ENCODE results near the gene SLC19A1.

SLC19A1 gene

DNA sequence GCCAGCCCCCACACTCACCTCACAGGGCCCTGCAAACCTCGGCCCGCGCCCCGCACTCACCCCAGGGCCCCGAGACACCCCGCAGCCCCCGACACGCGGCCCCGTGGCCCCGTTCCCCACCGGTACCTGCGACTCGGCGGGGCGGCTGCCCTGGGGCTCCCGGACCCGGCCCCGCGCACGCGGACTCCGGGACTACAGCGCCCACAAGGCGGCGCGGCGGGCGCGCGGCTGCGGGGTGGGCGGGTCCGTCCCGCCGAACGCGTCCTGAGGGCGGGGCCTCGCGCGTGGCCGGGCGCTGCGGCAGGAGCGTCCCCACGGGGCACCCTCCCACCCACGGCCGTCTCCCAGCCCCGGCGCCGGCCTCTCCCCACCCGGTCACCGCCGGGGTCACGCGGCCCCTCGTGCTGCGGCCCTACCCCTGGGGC is at the start of gene SLC19A1:
Gene SLC19A1 (minus strand): TSS at position 199 of the 425 bp plus-strand sequence. CDS start 4,481 bp downstream, outside the sequence.
- Histone ChIP-seq H3K9ac (ENCODE audit: low read length) (peak within 1 kb of the TSS; percentile 65), H3K27ac (ENCODE audit: low read length) (no peak within 1 kb of the TSS)

GRCh38 chr21:45591619-45592207 is 49.5 kb upstream of the SLC19A1 start:
- Histone ChIP-seq H3K4me1 (ENCODE audit: control insufficient read depth, low read depth, low read length) (no peaks in the 10 kb centered on the region), H3K27ac (ENCODE audit: low read length) (no peak overlapping the region), H3K27me3 (ENCODE audit: control insufficient read depth, insufficient read depth, low read length) (peaks cover 16% of the 10 kb centered on the region), H3K9me3 (ENCODE audit: control insufficient read depth, low read depth, low read length) (peaks cover 4% of the 10 kb centered on the region), H3K9ac (ENCODE audit: low read length) (no peak overlapping the region), H3K36me3 (ENCODE audit: control insufficient read depth, low read depth, low read length) (no peaks in the 10 kb centered on the region), H3K4me3 (ENCODE audit: low read length) (no peak overlapping the region)

More for the DNA sequence above, at the start of gene SLC19A1:
- Histone ChIP-seq H3K27me3 (ENCODE audit: control insufficient read depth, insufficient read depth, low read length) (no peaks in the 10 kb centered on the region), H3K36me3 (ENCODE audit: control insufficient read depth, low read depth, low read length) (no peaks in the 10 kb centered on the region), H3K4me1 (ENCODE audit: control insufficient read depth, low read depth, low read length) (no peaks in the 10 kb centered on the region), H3K9me3 (ENCODE audit: control insufficient read depth, low read depth, low read length) (no peaks in the 10 kb centered on the region), H3K4me3 (ENCODE audit: low read length) (peak within 1 kb of the TSS; percentile 75)

DNA sequence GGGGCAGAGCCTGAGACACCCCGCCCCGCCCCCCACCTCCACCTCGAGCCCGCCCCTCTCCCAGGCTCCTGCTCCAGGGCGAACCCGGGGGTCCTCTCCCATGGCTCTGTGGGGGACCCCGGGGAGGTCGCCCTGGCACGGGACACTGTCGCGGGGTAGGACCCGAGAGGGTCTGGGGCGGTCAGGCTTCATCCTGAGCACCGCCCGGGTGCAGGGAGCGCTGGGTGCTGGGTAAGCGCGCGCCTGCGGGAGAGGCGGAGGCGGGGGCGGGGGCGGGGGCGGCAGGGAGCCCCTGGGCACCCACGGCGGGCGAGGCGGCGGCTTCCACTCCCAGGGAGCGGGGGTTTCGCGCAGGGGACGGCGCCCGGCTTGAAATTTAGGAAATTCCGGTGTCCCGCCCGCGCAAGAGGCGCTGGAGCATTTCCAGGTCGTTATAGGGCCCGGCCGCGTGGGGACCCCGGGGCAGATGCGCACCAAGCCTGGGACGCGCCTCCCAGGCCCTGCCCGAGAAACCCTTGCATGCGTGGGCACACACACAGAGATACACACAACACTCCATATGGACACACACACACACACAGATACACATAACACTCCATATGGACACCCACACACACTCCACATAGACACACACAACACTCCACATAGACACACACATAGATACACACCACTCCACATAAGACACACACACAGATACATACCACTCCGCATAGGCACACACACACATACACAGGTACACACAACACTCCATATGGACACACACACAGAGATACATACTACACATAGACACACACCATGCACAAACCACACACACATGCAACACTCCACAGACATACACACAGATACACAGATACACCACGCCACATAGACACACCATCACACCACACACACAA is 48.7 kb upstream of the SLC19A1 start:
- Histone ChIP-seq H3K4me1 (ENCODE audit: control insufficient read depth, low read depth, low read length) (no peaks in the 10 kb centered on the region), H3K4me3 (ENCODE audit: low read length) (no peak overlapping the region), H3K27ac (ENCODE audit: low read length) (no peak overlapping the region), H3K9me3 (ENCODE audit: control insufficient read depth, low read depth, low read length) (peaks cover 4% of the 10 kb centered on the region), H3K36me3 (ENCODE audit: control insufficient read depth, low read depth, low read length) (no peaks in the 10 kb centered on the region), H3K27me3 (ENCODE audit: control insufficient read depth, insufficient read depth, low read length) (peaks cover 16% of the 10 kb centered on the region), H3K9ac (ENCODE audit: low read length) (no peak overlapping the region)

- Histone ChIP-seq H3K4me3 (ENCODE audit: low read length) (peak overlapping the region; percentile 36), H3K4me1 (ENCODE audit: control insufficient read depth, low read depth, low read length) (no peaks in the 10 kb centered on the region), H3K27me3 (ENCODE audit: control insufficient read depth, insufficient read depth, low read length) (peaks cover 16% of the 10 kb centered on the region), H3K9me3 (ENCODE audit: control insufficient read depth, low read depth, low read length) (peaks cover 4% of the 10 kb centered on the region), H3K36me3 (ENCODE audit: control insufficient read depth, low read depth, low read length) (no peaks in the 10 kb centered on the region), H3K27ac (ENCODE audit: low read length) (no peak overlapping the region), H3K9ac (ENCODE audit: low read length) (no peak overlapping the region)
Observed at GRCh38 chr21:45590246-45590725, 48.0 kb upstream of the SLC19A1 start.

DNA sequence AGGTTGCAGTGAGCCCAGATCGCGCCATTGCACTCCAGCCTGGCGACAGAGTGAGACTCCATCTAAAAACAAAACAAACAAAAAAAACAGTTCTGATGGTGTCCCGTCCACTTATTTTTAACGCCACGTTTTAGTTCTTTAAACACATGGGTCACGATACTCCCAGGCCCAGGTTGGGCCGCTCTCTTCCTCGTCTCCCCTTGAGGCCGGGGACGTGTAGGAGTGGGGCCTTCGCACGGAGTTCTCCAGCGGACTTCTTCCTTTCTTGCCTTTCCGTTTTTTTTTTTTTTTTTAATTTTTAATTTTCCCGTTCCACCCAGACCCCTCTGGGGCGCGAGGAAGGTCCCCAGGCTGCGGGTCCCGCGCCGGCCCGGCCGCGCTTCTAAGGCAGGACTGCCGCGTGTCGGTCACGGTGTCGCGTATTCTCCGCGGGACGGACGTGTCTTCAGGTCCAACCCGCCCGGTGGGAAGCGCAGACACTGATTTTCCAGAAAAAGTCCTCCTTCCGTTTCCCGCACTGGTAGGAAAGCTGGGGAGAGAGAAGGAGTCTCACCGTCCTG is 47.5 kb upstream of the SLC19A1 start:
- Histone ChIP-seq H3K9me3 (ENCODE audit: control insufficient read depth, low read depth, low read length) (peaks cover 4% of the 10 kb centered on the region), H3K27ac (ENCODE audit: low read length) (no peak overlapping the region), H3K27me3 (ENCODE audit: control insufficient read depth, insufficient read depth, low read length) (peaks cover 16% of the 10 kb centered on the region), H3K36me3 (ENCODE audit: control insufficient read depth, low read depth, low read length) (no peaks in the 10 kb centered on the region), H3K9ac (ENCODE audit: low read length) (no peak overlapping the region), H3K4me1 (ENCODE audit: control insufficient read depth, low read depth, low read length) (no peaks in the 10 kb centered on the region), H3K4me3 (ENCODE audit: low read length) (peak overlapping the region; percentile 36)

DNA sequence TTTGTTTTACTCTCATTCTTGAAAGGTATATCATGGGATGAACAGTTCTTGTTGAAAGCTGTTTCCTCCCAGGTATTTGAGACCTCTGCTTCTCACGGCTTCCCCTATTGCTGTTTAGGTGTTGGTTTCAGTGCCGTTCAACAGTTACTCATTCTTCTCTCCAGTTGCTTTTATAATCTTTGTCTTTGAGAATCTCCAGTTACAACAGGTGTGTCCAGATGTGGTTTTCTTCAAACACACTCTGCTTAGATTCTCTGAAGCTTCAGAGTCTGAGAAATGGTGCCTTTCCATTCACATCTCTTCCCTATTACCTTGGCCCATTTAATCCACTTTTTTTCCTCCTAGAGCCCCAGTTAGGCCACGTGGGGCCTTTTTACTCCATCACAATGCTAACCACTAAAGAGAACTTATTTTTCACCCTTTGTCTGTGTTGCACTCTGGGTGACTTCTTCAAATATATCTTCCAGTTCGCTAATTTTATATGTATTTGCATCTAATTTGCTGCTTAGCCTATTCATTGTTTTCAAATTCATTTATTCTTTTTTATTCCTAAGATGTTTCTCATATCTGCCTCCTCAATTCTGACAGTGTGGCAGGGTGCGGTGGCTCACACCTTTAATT is 46.7 kb upstream of the SLC19A1 start:
- Histone ChIP-seq H3K9ac (ENCODE audit: low read length) (no peak overlapping the region), H3K9me3 (ENCODE audit: control insufficient read depth, low read depth, low read length) (peaks cover 4% of the 10 kb centered on the region), H3K4me1 (ENCODE audit: control insufficient read depth, low read depth, low read length) (no peaks in the 10 kb centered on the region), H3K4me3 (ENCODE audit: low read length) (no peak overlapping the region), H3K27ac (ENCODE audit: low read length) (no peak overlapping the region), H3K36me3 (ENCODE audit: control insufficient read depth, low read depth, low read length) (no peaks in the 10 kb centered on the region), H3K27me3 (ENCODE audit: control insufficient read depth, insufficient read depth, low read length) (peaks cover 16% of the 10 kb centered on the region)

- no peaks in the 10 kb centered on the region for H3K4me1 ChIP-seq (ENCODE audit: control insufficient read depth, low read depth, low read length)
- H3K27me3 ChIP-seq (ENCODE audit: control insufficient read depth, insufficient read depth, low read length) = peaks cover 16% of the 10 kb centered on the region
- H3K9me3 ChIP-seq (ENCODE audit: control insufficient read depth, low read depth, low read length) = peaks cover 4% of the 10 kb centered on the region
- H3K36me3 ChIP-seq (ENCODE audit: control insufficient read depth, low read depth, low read length) = no peaks in the 10 kb centered on the region
- no peak overlapping the region for H3K4me3 ChIP-seq (ENCODE audit: low read length)
- H3K9ac ChIP-seq (ENCODE audit: low read length) = no peak overlapping the region
- no peak overlapping the region for H3K27ac ChIP-seq (ENCODE audit: low read length)
Observed at GRCh38 chr21:45588086-45588825, 46.0 kb upstream of the SLC19A1 start.

GRCh38 chr21:45586289-45586858 is 44.1 kb upstream of the SLC19A1 start:
- no peak overlapping the region for H3K9ac ChIP-seq (ENCODE audit: low read length)
- H3K27ac ChIP-seq (ENCODE audit: low read length) = no peak overlapping the region
- H3K4me3 ChIP-seq (ENCODE audit: low read length) = no peak overlapping the region
- peaks cover 4% of the 10 kb centered on the region for H3K9me3 ChIP-seq (ENCODE audit: control insufficient read depth, low read depth, low read length)
- no peaks in the 10 kb centered on the region for H3K36me3 ChIP-seq (ENCODE audit: control insufficient read depth, low read depth, low read length)
- H3K27me3 ChIP-seq (ENCODE audit: control insufficient read depth, insufficient read depth, low read length) = peaks cover 16% of the 10 kb centered on the region
- no peaks in the 10 kb centered on the region for H3K4me1 ChIP-seq (ENCODE audit: control insufficient read depth, low read depth, low read length)

DNA sequence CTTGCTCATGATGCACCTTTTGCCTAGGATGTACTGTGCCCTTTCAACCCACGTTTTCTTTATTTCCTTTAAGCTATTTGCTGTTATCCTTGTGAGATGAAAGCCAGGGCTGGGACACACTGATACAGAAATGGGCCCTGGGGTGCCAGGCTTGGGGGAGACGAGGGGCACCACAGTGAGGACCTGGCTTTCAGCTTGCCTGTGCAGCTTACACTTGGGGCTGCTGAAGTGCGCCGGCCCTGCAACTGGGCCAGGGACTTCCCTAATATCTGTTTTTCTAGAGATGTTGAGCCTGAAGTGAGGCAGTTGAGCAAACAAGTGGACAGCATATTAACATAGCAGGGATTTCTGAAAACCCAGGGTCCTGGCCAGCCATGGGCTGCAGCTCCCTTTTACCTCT is 42.5 kb upstream of the SLC19A1 start:
- peaks cover 14% of the 10 kb centered on the region for H3K27me3 ChIP-seq (ENCODE audit: control insufficient read depth, insufficient read depth, low read length)
- H3K4me3 ChIP-seq (ENCODE audit: low read length) = no peak overlapping the region
- H3K9ac ChIP-seq (ENCODE audit: low read length) = no peak overlapping the region
- no peaks in the 10 kb centered on the region for H3K4me1 ChIP-seq (ENCODE audit: control insufficient read depth, low read depth, low read length)
- no peak overlapping the region for H3K27ac ChIP-seq (ENCODE audit: low read length)
- H3K36me3 ChIP-seq (ENCODE audit: control insufficient read depth, low read depth, low read length) = no peaks in the 10 kb centered on the region
- peaks cover 4% of the 10 kb centered on the region for H3K9me3 ChIP-seq (ENCODE audit: control insufficient read depth, low read depth, low read length)

DNA sequence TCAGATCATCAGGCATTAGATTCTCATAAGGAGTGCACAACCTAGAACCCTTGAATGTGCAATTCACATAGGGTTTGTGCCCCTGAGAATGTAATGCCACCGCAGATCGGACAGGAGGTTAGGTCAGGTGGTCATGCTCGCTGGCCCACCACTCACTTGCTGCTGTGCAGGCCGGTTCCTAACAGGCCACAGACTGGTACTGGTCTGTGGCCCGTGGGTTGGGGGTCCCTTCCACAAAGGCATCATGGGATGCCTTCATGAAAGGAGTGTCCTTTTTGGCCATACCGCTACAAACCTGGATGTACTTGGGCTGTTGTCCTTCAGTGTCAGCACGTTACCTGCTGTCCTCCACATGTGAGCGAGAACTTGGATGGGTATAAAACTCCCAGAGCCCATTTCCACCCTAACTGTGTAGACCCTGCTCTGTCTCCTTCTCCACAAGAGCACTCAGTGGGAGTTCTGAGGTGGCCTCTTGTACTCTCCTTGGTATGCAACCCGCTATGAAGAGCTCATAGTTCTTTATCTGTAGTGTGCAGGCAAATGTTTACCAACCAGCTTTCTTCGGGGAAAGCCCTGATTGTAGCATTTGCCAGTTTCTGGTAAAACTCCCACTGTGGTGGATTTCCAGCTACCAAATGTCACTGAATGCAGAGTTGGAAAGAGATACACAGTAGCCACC is 41.7 kb upstream of the SLC19A1 start:
- Histone ChIP-seq H3K27me3 (ENCODE audit: control insufficient read depth, insufficient read depth, low read length) (peaks cover 6% of the 10 kb centered on the region), H3K4me1 (ENCODE audit: control insufficient read depth, low read depth, low read length) (no peaks in the 10 kb centered on the region), H3K4me3 (ENCODE audit: low read length) (no peak overlapping the region), H3K36me3 (ENCODE audit: control insufficient read depth, low read depth, low read length) (no peaks in the 10 kb centered on the region), H3K9ac (ENCODE audit: low read length) (no peak overlapping the region), H3K27ac (ENCODE audit: low read length) (no peak overlapping the region), H3K9me3 (ENCODE audit: control insufficient read depth, low read depth, low read length) (peaks cover 4% of the 10 kb centered on the region)

All from iPS-18a (cell line).